SK-N-SH treated with all-trans-retinoic acid at 6 μM for 48 hours (cell line): ENCODE measurements around the gene ZNF653.
"Not testable (repeated sequence)": the region's sequence is repeated elsewhere in the genome, so short reads cannot be mapped to it uniquely, and the experiment has no call there.

ENCODE experiments used
- ATAC-seq: fragments of 200-7000 bp; cut with Tn5 transposase; 3 replicates; pipeline ENCODE4 v1.9.1; 2020; ENCODE audit warnings: mild to moderate bottlenecking, moderate library complexity
- ARNTL ChIP-seq: fragments of 450-650 bp; formaldehyde crosslinking; IDR thresholded peaks from 2 replicates; pipeline ENCODE4 v1.5.0; 2020; ENCODE audit warnings: low read depth, mild to moderate bottlenecking, moderate library complexity, borderline replicate concordance
- BACH2 ChIP-seq: fragments of 250-450 bp; sonication (Bioruptor Pico); IDR thresholded peaks from 2 replicates; pipeline ENCODE4 v1.9.0; 2021; ENCODE audit warnings: mild to moderate bottlenecking, borderline replicate concordance
- CSDC2 ChIP-seq: fragments of 250-450 bp; sonication (Bioruptor Pico); IDR thresholded peaks from 2 replicates; pipeline ENCODE4 v1.5.0; 2020; ENCODE audit warnings: mild to moderate bottlenecking, moderate library complexity
- ESRRG ChIP-seq: fragments of 250-450 bp; sonication (Bioruptor Pico); IDR thresholded peaks from 2 replicates; pipeline ENCODE4 v1.6.1; 2021; ENCODE audit warnings: mild to moderate bottlenecking
- GLIS3 ChIP-seq: fragments of 250-450 bp; sonication (Bioruptor Pico); IDR thresholded peaks from 2 replicates; pipeline ENCODE4 v1.5.0; 2020; ENCODE audit warnings: mild to moderate bottlenecking, moderate library complexity
- OSR1 ChIP-seq: fragments of 250-450 bp; sonication (Bioruptor Pico); IDR thresholded peaks from 2 replicates; pipeline ENCODE4 v1.8.0; 2022; ENCODE audit warnings: moderate library complexity, mild to moderate bottlenecking, inconsistent platforms
- PPARA ChIP-seq: fragments of 250-450 bp; sonication (Bioruptor Pico); IDR thresholded peaks from 2 replicates; pipeline ENCODE4 v1.5.0; 2020; ENCODE audit warnings: mild to moderate bottlenecking, borderline replicate concordance
- RARB ChIP-seq: fragments of 250-450 bp; sonication (Bioruptor Pico); IDR thresholded peaks from 2 replicates; pipeline ENCODE4 v1.8.0; 2021; ENCODE audit warnings: mild to moderate bottlenecking, moderate library complexity
- SNAI2 ChIP-seq: fragments of 250-450 bp; sonication (Bioruptor Pico); IDR thresholded peaks from 2 replicates; pipeline ENCODE4 v1.5.0; 2020; ENCODE audit warnings: mild to moderate bottlenecking, moderate library complexity
- TCF4 ChIP-seq: fragments of 250-450 bp; sonication (Bioruptor Pico); IDR thresholded peaks from 2 replicates; pipeline ENCODE4 v1.8.0; 2021; ENCODE audit warnings: mild to moderate bottlenecking, moderate library complexity, borderline replicate concordance
- TOX ChIP-seq: fragments of 250-450 bp; sonication (Bioruptor Pico); IDR thresholded peaks from 2 replicates; pipeline ENCODE4 v1.8.0; 2021; ENCODE audit warnings: mild to moderate bottlenecking, moderate library complexity, borderline replicate concordance
- ZC3H10 ChIP-seq: fragments of 250-450 bp; sonication (Bioruptor Pico); IDR thresholded peaks from 2 replicates; pipeline ENCODE4 v1.5.1; 2021; ENCODE audit warnings: mild to moderate bottlenecking, moderate library complexity
- ZFP3 ChIP-seq: fragments of 250-450 bp; sonication (Bioruptor Pico); IDR thresholded peaks from 2 replicates; pipeline ENCODE4 v1.5.0; 2020; ENCODE audit warnings: mild to moderate bottlenecking, moderate library complexity
- ZFP30 ChIP-seq: fragments of 450-650 bp; formaldehyde crosslinking; IDR thresholded peaks from 2 replicates; pipeline ENCODE4 v1.5.0; 2022; ENCODE audit warnings: mild to moderate bottlenecking, moderate library complexity
- ZNF565 ChIP-seq: fragments of 450-650 bp; formaldehyde crosslinking; conservative IDR thresholded peaks from 2 replicates; pipeline ENCODE4 v1.5.0; 2020; ENCODE audit warnings: low read depth, mild to moderate bottlenecking, moderate library complexity
- ZNF70 ChIP-seq: fragments of 450-650 bp; formaldehyde crosslinking; IDR thresholded peaks from 2 replicates; pipeline ENCODE4 v1.5.0; 2020; ENCODE audit warnings: mild to moderate bottlenecking, moderate library complexity
- ZNF8 ChIP-seq: fragments of 450-650 bp; formaldehyde crosslinking; IDR thresholded peaks from 2 replicates; pipeline ENCODE4 v1.5.0; 2020; ENCODE audit warnings: mild to moderate bottlenecking, moderate library complexity
- TF ChIP-seq, protein P1 (sequence below): fragments of 250-450 bp; sonication (Bioruptor Pico); IDR thresholded peaks from 2 replicates; pipeline ENCODE4 v1.5.0; 2020; ENCODE audit warnings: mild to moderate bottlenecking, moderate library complexity
- TF ChIP-seq, protein P2 (sequence below): fragments of 250-450 bp; sonication (Bioruptor Pico); IDR thresholded peaks from 2 replicates; pipeline ENCODE4 v1.5.1; 2020; ENCODE audit warnings: low read depth, mild to moderate bottlenecking, moderate library complexity
- TF ChIP-seq, protein P3 (sequence below): fragments of 250-450 bp; sonication (Bioruptor Pico); IDR thresholded peaks from 2 replicates; pipeline ENCODE4 v1.5.1; 2021; ENCODE audit warnings: mild to moderate bottlenecking, moderate library complexity
- TF ChIP-seq, protein P4 (sequence below): fragments of 250-450 bp; sonication (Bioruptor Pico); IDR thresholded peaks from 2 replicates; pipeline ENCODE4 v1.8.0; 2020; ENCODE audit warnings: mild to moderate bottlenecking, moderate library complexity, borderline replicate concordance

ZNF653 gene

DNA sequence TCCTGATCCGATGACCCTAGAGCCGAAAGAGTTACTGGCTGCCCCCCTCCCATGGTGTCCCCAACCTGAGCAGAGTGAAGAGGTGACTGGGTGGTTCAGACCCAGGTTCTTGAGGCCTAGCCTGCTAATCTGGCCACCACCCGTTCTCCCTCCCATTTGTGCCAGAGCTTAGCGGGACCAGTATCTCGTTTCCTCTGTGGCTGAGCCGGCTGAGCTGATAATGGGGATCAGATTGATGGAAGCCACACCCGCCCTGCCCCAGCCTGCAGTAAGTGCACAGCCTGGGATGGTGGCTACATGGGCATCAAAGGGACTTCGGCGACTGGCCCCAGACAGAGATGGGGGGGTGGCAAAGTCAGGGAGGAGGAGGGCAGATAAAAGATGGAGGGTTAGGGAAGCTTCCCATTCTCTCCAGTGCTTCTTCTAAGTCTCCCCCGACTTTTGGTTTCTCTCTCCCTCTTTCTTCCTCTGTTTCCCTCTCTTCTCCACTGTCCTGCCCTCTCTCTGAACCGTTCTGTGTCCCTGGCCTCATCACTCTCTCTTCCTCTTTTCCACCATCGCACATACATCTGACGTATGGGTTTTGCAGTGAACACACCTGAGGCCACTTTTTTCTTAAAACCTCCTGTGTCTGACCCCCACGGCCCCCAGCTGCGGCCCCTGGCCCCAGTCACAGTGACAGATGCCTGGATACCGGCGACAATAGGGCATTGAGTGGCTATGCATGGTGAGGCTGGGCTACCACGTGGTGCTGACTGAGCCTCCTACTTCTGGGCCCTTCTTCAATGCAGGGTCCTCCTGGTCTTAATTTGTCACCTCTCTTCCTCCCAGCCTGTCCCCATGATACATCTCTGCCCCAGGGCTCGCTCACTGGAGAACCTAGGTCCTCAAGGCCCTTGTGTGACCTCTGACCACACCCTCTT, 27.2 kb downstream of the ZNF653 start:
- no peak for ATAC-seq
- no peak for TF ChIP-seq GLIS3 (CRISPR knock-in tag)
- no peak for TF ChIP-seq ESRRG (CRISPR knock-in tag)
- TF ChIP-seq ZNF8 (CRISPR knock-in tag) = no peak
- no peak for TF ChIP-seq PPARA (CRISPR knock-in tag)
- TF ChIP-seq, protein P1, sequence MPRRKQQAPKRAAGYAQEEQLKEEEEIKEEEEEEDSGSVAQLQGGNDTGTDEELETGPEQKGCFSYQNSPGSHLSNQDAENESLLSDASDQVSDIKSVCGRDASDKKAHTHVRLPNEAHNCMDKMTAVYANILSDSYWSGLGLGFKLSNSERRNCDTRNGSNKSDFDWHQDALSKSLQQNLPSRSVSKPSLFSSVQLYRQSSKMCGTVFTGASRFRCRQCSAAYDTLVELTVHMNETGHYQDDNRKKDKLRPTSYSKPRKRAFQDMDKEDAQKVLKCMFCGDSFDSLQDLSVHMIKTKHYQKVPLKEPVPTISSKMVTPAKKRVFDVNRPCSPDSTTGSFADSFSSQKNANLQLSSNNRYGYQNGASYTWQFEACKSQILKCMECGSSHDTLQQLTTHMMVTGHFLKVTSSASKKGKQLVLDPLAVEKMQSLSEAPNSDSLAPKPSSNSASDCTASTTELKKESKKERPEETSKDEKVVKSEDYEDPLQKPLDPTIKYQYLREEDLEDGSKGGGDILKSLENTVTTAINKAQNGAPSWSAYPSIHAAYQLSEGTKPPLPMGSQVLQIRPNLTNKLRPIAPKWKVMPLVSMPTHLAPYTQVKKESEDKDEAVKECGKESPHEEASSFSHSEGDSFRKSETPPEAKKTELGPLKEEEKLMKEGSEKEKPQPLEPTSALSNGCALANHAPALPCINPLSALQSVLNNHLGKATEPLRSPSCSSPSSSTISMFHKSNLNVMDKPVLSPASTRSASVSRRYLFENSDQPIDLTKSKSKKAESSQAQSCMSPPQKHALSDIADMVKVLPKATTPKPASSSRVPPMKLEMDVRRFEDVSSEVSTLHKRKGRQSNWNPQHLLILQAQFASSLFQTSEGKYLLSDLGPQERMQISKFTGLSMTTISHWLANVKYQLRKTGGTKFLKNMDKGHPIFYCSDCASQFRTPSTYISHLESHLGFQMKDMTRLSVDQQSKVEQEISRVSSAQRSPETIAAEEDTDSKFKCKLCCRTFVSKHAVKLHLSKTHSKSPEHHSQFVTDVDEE (CRISPR knock-in tag) = no peak
- no peak for TF ChIP-seq SNAI2 (CRISPR knock-in tag)

DNA sequence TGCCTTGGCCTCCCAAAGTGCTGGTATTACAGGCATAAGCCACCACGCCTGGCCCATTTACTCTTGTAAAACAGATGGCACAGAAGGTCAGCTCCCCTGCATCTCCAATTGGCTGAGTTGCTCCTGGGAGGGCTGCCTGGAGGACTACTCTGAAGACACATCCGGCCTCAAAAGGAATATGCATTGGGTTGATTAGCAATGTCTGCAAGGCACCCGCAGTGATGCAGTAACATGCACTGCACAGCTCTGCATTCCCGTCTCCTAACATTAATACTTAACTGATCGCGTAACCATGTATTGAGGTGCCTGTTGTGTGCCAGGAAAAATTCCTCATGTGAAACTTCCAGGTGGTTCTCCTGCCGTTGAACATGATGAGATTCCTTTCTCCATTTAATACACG, 29.8 kb downstream of the ZNF653 start:
- TF ChIP-seq RARB (CRISPR knock-in tag) (no peak), ESRRG (CRISPR knock-in tag) (no peak), PPARA (CRISPR knock-in tag) (no peak), ARNTL (CRISPR knock-in tag) (no peak), BACH2 (CRISPR knock-in tag) (no peak), CSDC2 (CRISPR knock-in tag) (no peak)
- TF ChIP-seq, protein P2, sequence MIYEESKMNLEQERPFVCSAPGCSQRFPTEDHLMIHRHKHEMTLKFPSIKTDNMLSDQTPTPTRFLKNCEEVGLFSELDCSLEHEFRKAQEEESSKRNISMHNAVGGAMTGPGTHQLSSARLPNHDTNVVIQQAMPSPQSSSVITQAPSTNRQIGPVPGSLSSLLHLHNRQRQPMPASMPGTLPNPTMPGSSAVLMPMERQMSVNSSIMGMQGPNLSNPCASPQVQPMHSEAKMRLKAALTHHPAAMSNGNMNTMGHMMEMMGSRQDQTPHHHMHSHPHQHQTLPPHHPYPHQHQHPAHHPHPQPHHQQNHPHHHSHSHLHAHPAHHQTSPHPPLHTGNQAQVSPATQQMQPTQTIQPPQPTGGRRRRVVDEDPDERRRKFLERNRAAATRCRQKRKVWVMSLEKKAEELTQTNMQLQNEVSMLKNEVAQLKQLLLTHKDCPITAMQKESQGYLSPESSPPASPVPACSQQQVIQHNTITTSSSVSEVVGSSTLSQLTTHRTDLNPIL (CRISPR knock-in tag) = no peak

DNA sequence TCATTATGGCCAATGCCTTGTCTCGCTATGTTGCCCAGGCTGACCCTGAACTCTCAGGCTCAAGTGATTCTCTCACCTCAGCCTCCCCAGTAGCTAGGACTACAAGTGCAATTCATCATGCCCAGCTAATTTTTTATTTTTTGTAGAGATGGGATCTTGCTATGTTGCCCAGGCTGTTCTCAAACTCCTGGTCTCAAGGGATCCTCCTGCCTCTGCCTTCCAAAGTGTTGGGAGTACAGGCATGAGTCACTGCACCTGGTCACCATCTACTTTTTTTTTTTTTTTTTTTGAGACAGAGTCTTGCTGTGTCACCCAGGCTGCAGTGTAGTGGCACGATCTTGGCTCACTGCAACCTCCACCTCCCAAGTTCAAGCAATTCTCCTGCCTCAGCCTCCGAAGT, 30.3 kb downstream of the ZNF653 start:
- not testable (repeated sequence) for ATAC-seq

More for the DNA sequence above, 29.8 kb downstream of the ZNF653 start:
- ATAC-seq = no peak

DNA sequence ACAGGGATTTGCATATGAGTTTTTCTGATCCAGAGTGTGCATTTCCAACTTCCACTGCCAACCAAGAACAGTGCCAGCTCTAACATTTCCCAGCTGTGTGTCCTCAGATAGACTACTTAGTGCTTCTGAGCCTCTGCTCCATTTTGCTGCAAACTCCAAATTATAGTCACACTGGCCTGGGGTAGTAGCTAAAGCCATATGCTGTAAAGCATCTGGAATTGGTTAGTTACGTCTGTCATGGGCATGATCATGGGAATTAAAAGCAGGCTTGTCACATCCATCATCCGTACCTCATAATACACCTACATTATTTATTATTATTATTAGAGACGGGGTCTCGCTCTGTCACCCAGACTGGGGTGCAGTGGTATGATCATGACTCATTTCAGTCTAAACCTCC, 31.9 kb downstream of the ZNF653 start:
- no peak for TF ChIP-seq OSR1 (CRISPR knock-in tag)
- peak; percentile 76; the same call in 1 of the 2 replicates for TF ChIP-seq TCF4
- TF ChIP-seq RARB (CRISPR knock-in tag) = no peak
- peak; percentile 50; the same call in 2 of the 3 replicates for ATAC-seq

DNA sequence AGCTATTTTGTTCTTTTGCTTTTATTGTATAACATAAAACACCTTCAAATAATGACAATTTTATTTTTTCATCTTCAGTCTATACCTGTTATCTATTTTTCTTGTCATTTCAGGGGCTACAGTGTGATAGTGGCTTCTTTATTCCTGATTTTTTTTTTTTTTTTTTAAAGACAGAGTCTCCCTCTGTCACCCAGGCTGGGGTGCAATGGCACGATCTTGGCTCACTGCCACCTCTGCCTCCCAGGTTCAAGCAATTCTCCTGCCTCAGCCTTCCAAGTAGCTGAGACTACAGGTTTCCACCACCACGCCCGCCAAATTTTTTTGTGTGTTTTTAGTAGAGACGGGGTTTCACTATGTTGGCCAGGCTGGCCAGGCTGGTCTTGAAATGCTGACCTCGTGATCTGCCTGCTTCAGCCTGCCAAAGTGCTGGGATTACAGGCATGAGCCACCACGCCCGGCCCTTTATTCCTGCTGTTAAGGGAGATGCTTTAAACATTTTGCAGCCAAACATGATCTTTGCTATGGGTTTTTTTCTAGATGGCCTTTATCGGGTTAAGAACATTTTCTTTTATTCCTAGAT, 37.3 kb downstream of the ZNF653 start:
- ATAC-seq = not testable (repeated sequence)

DNA sequence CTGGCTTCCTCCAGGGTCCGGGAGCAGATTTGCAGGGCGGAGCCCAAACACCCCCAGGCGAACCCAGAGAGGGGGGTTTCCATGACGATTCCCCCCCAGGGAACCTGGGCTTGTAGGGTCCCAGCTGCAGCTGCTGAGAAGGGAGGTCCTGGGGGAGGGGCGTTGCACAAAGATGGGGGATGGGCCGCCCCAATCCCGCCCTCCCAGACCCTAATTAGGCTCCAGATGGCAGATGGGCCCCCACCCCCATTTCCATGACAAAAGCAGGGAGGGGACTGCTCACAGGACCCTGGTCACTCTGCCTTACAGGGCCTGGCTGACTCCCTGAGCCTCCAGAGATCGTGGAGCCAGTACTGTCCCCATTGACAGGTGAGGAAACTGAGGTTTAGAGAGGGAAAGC, 40.0 kb downstream of the ZNF653 start:
- ATAC-seq = no peak
- TF ChIP-seq ZFP3 (CRISPR knock-in tag) = no peak
- TF ChIP-seq RARB (CRISPR knock-in tag) = no peak
- no peak for TF ChIP-seq ZNF565 (CRISPR knock-in tag)
- TF ChIP-seq ESRRG (CRISPR knock-in tag) = no peak
- no peak for TF ChIP-seq CSDC2 (CRISPR knock-in tag)
- TF ChIP-seq GLIS3 (CRISPR knock-in tag) = no peak
- TF ChIP-seq, protein P1 (CRISPR knock-in tag) = no peak
- TF ChIP-seq ARNTL (CRISPR knock-in tag) = no peak
- no peak for TF ChIP-seq TOX
- TF ChIP-seq TCF4 = no peak
- TF ChIP-seq, protein P3, sequence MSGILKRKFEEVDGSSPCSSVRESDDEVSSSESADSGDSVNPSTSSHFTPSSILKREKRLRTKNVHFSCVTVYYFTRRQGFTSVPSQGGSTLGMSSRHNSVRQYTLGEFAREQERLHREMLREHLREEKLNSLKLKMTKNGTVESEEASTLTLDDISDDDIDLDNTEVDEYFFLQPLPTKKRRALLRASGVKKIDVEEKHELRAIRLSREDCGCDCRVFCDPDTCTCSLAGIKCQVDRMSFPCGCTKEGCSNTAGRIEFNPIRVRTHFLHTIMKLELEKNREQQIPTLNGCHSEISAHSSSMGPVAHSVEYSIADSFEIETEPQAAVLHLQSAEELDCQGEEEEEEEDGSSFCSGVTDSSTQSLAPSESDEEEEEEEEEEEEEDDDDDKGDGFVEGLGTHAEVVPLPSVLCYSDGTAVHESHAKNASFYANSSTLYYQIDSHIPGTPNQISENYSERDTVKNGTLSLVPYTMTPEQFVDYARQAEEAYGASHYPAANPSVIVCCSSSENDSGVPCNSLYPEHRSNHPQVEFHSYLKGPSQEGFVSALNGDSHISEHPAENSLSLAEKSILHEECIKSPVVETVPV (CRISPR knock-in tag) = no peak
- TF ChIP-seq ZC3H10 (CRISPR knock-in tag) = no peak
- TF ChIP-seq BACH2 (CRISPR knock-in tag) = no peak
- TF ChIP-seq ZNF70 = no peak
- no peak for TF ChIP-seq ZFP30 (CRISPR knock-in tag)
- no peak for TF ChIP-seq OSR1 (CRISPR knock-in tag)
- TF ChIP-seq, protein P4, sequence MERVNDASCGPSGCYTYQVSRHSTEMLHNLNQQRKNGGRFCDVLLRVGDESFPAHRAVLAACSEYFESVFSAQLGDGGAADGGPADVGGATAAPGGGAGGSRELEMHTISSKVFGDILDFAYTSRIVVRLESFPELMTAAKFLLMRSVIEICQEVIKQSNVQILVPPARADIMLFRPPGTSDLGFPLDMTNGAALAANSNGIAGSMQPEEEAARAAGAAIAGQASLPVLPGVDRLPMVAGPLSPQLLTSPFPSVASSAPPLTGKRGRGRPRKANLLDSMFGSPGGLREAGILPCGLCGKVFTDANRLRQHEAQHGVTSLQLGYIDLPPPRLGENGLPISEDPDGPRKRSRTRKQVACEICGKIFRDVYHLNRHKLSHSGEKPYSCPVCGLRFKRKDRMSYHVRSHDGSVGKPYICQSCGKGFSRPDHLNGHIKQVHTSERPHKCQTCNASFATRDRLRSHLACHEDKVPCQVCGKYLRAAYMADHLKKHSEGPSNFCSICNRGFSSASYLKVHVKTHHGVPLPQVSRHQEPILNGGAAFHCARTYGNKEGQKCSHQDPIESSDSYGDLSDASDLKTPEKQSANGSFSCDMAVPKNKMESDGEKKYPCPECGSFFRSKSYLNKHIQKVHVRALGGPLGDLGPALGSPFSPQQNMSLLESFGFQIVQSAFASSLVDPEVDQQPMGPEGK (CRISPR knock-in tag) = no peak
- TF ChIP-seq ZNF8 (CRISPR knock-in tag) = no peak
